GM21447 (cell line): ENCODE results near the gene TUBA3C.
"Not testable (repeated sequence)": the region's sequence is repeated elsewhere in the genome, so short reads cannot be mapped to it uniquely, and the experiment has no call there.

Experiments
- ATAC-seq: cut with Tn5 transposase; IDR thresholded peaks from one replicate; pipeline ENCODE4 v1.9.1; 2021; ENCODE audit not compliant: unreplicated experiment

The TUBA3C gene

GRCh38 chr13:19181621-19182485 is at the start of gene TUBA3C:
TSS of gene TUBA3C (minus strand) at chr13:19181824. CDS start at chr13:19181747, 77 bp downstream.
- no peak for ATAC-seq

- ATAC-seq = not testable (repeated sequence)
Measured at GRCh38 chr13:19207413-19207812, 25.8 kb upstream of the TUBA3C start.

DNA sequence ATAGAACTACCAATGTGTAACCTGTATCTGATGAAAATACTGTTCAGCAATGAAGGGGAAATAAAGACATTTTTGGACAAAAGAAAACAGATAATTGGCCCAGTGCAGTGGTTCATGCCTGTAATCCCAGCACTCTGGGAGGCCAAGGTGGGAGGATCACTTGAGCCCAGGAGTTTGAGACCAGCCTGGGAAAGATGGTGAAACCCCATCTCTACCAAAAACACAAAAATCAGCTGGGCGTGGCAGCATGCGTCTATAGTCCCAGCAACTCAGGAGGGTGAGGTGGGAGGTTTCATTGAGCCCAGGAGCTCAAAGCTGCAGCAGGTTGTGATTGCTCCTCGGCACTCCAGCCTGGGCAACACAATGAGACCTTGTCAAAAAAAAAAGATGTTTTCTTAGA is 11.0 kb upstream of the TUBA3C start:
- not testable (repeated sequence) for ATAC-seq

- ATAC-seq = not testable (repeated sequence)
Measured at GRCh38 chr13:19189911-19190310, 8.3 kb upstream of the TUBA3C start.

- not testable (repeated sequence) for ATAC-seq
Measured at GRCh38 chr13:19189368-19189767, 7.7 kb upstream of the TUBA3C start.

DNA sequence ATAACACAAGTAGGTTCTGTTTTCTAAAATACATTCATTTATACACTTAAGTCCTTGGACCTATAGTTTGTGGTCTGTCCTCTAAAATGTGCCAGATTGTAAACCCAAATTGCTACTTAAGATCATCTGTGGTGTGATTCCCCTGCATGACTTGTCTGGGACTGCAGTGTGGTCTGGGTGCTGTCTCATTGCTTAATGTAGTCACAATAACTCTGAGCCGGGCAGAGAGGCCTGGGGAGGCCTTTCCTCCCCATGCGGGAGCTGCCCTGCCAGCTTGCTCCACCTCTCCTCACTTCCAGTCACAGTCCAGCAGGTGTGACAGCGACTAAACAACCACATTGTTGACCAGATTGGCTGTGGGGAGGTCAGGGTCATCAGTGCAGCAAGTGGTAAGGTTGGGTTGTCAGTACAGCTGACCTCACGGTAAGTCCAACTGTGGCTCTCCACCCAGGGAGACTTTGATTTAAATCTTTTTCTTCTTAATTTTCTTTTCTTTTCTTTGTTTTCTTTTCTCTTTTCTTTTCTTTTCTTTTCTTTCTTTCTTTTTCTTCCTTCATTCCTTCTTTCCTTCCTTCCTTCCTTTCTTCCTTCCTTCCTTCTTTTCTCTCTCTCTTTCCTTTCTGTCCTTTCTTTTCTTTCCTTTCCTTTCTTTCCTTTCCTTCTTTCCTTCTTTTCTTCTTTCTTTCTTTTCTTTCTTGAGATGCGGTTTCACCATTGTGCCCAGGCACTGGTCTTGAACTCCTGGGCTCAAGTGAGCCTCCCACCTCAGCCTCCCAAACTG is 4.4 kb upstream of the TUBA3C start:
- no peak for ATAC-seq

- ATAC-seq = no peak
Measured at GRCh38 chr13:19185086-19185864, 3.7 kb upstream of the TUBA3C start.

DNA sequence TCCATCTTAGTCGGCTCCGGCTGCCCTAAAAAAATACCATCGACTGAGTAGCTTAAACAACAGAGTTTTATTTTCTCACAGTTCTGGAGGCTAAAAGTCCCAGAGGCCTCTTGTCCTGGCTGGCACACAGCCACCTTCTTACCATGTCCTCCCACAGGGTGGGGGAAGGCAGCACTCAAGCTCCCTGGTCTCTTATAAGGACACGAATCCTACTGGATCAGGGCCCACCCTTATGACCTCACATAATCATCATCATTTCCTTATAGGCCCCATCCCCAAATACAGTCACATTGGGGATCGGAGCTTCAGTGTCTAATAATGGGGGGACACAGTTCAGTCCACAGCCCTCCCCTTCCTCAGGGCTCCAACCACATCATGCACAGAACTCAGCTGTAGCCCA is 2.6 kb upstream of the TUBA3C start:
- no peak for ATAC-seq

GRCh38 chr13:19183676-19184075 is 2.1 kb upstream of the TUBA3C start:
- ATAC-seq = no peak

GRCh38 chr13:19182536-19182935 is 912 bp upstream of the TUBA3C start:
- no peak for ATAC-seq

DNA sequence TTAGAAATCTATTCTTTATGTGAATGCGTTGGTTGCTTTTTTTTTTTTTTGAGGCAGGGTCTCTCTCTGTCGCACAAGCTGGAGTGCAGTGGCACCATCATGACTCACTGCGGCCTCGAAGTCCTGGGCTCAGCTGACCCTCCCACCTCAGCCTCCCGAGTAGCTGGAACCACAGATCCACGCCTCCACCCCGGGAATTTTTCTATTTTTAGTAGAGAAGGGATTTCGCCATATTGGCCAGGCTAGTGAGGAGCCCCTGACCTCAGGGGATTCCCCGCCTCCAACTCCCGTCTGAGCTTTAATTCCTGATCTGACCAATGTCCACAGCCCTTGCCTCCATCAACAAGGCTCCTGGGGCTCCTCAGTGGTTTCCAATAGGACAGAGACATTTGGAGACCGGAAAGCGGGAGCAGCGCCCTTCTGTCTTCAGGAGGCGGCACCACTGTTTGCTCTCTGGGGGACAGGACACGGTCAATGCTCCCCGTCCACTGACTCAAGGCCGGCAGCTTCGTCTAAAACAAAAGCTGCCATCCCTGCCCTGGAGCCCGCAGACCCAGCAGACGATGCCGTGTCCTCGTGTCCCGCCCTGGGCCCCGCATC is 503 bp downstream of the TUBA3C start:
- no peak for ATAC-seq

GRCh38 chr13:19179916-19180315 is 1.7 kb downstream of the TUBA3C start:
- no peak for ATAC-seq

- no peak for ATAC-seq
Measured at GRCh38 chr13:19178901-19179593, 2.6 kb downstream of the TUBA3C start.

- ATAC-seq = not testable (repeated sequence)
Measured at GRCh38 chr13:19176981-19177776, 4.4 kb downstream of the TUBA3C start.

GRCh38 chr13:19173752-19174151 is 7.9 kb downstream of the TUBA3C start:
- no peak for ATAC-seq

DNA sequence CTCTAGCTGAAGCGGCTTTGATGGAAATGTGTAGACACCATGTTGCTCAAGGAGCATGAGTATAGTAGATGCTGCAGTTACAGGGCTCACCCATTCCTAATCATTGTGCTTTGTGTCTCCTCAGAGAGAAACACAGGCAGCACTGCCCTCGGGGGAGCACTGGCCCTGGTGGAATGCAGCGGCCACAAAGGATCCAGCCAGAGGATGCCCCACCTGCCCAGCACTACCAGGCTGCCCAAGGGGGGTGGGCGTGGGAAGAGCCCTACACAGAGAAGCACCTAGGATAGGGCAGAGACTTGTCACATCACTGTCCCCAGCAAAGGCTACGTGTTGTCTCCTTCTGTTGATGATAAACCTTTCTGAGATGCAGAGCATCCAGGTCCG is 9.0 kb downstream of the TUBA3C start:
- ATAC-seq = no peak

GRCh38 chr13:19172007-19172646 is 9.5 kb downstream of the TUBA3C start:
- no peak for ATAC-seq

DNA sequence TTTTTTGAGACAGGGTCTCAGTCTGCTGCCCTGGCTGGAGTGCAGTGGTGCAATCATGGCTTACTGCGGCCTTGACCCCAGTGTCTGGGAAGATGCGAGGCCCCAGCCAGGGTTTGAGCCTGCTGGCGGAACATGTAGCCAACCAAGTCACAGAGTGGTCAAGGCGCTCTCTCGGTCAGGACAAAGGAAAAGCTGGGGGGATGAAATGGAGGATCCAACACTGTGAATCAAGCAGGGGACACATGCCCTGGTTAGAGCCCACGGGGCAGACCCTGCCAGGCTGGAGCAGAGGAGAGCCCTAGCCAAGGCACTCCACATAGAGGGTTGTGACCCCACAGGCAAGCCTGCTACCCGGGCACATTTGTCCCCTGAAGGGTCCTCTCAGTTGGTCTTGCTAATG is 10.1 kb downstream of the TUBA3C start:
- ATAC-seq = no peak

- ATAC-seq = no peak
Measured at GRCh38 chr13:19169991-19170390, 11.6 kb downstream of the TUBA3C start.
